HAP-1 (cell line): Measurements from ENCODE around the gene NHLH1.
"Not testable (repeated sequence)": the region's sequence is repeated elsewhere in the genome, so short reads cannot be mapped to it uniquely, and the experiment has no call there.

Experiments used
- DNase-seq, 2 experiments: peaks; one replicate each; pipeline ENCODE4 v3.0.0-alpha.2; 2016 to 2020; ENCODE audit warnings: low spot score in 2 of 2
- H3K27me3 ChIP-seq: fragments of 250-450 bp; sonication (Bioruptor Pico); 2 replicates; pipeline ENCODE4 v1.5.1; 2020; ENCODE audit warnings: low read depth, mild to moderate bottlenecking, moderate library complexity
- H3K36me3 ChIP-seq: fragments of 250-450 bp; sonication (Bioruptor Pico); replicated peaks from 2 replicates; pipeline ENCODE4 v1.5.1; 2020; ENCODE audit warnings: mild to moderate bottlenecking
- H3K4me1 ChIP-seq: fragments of 250-450 bp; sonication (Bioruptor Pico); 2 replicates; pipeline ENCODE4 v1.5.1; 2020; ENCODE audit warnings: mild to moderate bottlenecking
- H3K4me3 ChIP-seq: fragments of 250-450 bp; sonication (Bioruptor Pico); 2 replicates; pipeline ENCODE4 v1.5.1; 2020; ENCODE audit warnings: mild to moderate bottlenecking, moderate library complexity
- H3K9me3 ChIP-seq: fragments of 250-450 bp; sonication (Bioruptor Pico); 2 replicates; pipeline ENCODE4 v1.5.1; 2020; ENCODE audit warnings: mild to moderate bottlenecking, moderate library complexity
- in situ Hi-C: fragments of 300-500 bp; cut with MboI; formaldehyde crosslinking; loops from 3 replicates; pipeline ENCODE4 v1.14.3; 2020; ENCODE audit warnings: low sequenced_read_pairs, inconsistent platforms, mixed read lengths

Gene NHLH1

DNA sequence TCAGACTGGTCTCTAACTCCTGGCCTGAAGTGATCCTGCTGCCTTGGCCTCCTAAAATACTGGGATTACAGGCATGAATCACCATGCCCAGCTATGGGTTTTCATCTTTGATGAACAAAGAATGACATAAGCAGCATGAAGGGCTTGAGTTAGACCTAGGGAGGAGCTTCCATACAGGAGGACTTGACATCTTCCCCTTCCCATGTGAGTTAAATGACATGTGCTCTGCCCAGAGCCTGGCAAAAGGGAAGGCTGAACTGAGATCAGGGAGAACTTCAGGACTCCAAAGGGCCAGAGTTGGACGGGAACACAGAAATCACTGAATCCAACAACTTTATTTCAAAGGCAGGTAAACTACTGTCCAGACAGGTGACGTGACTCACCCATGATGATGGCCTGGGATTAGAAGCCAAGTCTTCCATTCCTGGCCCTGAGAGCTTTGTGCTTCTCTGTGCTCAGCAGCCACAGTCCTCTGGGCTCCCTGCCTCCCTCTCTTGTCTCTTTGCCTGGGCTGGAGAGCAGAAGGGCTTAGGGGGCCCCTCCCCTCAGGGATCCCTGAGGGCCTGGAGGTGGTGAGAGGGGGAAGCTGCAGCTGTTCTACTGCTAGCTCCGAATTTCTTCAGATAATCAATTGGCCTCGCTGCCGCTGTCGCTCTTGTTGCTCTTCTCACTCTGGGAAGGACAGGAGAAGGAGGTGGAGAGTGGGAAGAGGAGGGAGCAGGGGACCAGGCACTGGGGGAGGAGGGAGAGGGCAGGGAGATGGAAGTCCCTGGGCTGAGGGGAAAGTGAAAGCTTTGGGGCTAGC, 7.6 kb downstream of the NHLH1 start:
- Histone ChIP-seq H3K27me3 (no peaks in the 10 kb centered on the region), H3K4me3 (no peak overlapping the region), H3K9me3 (no peaks in the 10 kb centered on the region), H3K36me3 (no peaks in the 10 kb centered on the region), H3K4me1 (peaks cover 12% of the 10 kb centered on the region)
- DNase-seq = no peak
- in situ Hi-C loops = loop anchor here (5.0 to 25.0 kb wide), 2 partner anchors 267 to 437 kb away; partner anchors contain the start of genes IGSF9 and TAGLN2

- Histone ChIP-seq H3K4me3 (no peak overlapping the region), H3K27me3 (no peaks in the 10 kb centered on the region), H3K9me3 (no peaks in the 10 kb centered on the region), H3K36me3 (no peaks in the 10 kb centered on the region), H3K4me1 (peaks cover 12% of the 10 kb centered on the region)
- in situ Hi-C loops = loop anchor here (5.0 kb wide), 1 partner anchor 269 kb away; no protein-coding TSS in a partner anchor
- peak; percentile 33 to 52 for DNase-seq
These were observed 9.1 kb downstream of the NHLH1 start for GRCh38 chr1:160375788-160376524.

- in situ Hi-C loops = loop anchor here (5.0 kb wide), 1 partner anchor 269 kb away; no protein-coding TSS in a partner anchor
- Histone ChIP-seq H3K27me3 (no peaks in the 10 kb centered on the region), H3K36me3 (no peaks in the 10 kb centered on the region), H3K9me3 (no peaks in the 10 kb centered on the region), H3K4me3 (no peak overlapping the region), H3K4me1 (peaks cover 12% of the 10 kb centered on the region)
- DNase-seq = peak; percentile 63 to 84
These were observed 9.8 kb downstream of the NHLH1 start for GRCh38 chr1:160376525-160377131.

GRCh38 chr1:160377585-160378206, 10.8 kb downstream of the NHLH1 start:
- no peak for DNase-seq
- in situ Hi-C loops = loop anchor here (5.0 kb wide), 1 partner anchor 270 kb away; no protein-coding TSS in a partner anchor
- no peak overlapping the region for H3K4me3 ChIP-seq
- H3K27me3 ChIP-seq = no peaks in the 10 kb centered on the region; the same call in 1 of the 2 replicates
- H3K9me3 ChIP-seq = no peaks in the 10 kb centered on the region
- H3K4me1 ChIP-seq = peaks cover 12% of the 10 kb centered on the region
- no peaks in the 10 kb centered on the region for H3K36me3 ChIP-seq

DNA sequence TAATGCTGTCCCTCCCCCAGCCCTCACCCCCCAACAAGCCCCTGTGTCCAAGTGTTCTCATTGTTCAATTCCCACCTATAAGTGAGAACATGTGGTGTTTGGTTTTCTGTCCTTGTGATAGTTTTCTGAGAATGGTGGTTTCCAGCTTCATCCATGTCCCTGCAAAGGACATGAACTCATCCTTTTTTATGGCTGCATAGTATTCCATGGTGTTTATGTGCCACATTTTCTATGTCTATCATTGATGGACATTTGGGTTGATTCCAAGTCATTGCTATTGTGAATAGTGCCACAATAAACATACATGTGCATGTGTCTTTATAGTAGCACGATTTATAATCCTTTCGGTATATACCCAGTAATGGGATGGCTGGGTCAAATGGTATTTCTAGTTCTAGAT, 17.9 kb downstream of the NHLH1 start:
- H3K36me3 ChIP-seq, in situ Hi-C loops, H3K9me3 ChIP-seq, DNase-seq, H3K4me3 ChIP-seq, H3K4me1 ChIP-seq, H3K27me3 ChIP-seq: not testable (repeated sequence)

DNA sequence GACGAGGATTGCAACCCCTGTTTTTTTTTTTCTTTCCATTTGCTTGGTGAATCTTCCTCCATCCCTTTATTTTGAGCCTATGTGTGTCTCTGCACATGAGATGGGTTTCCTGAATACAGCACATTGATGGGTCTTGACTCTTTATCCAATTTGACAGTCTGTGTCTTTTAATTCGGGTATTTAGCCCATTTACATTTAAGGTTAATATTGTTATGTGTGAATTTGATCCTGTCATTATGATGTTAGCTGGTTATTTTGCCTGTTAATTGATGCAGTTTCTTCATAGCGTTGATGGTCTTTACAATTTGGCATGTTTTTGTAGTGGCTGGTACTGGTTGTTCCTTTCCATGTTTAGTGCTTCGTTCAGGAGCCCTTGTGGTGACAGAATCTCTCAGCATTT, 21.5 kb downstream of the NHLH1 start:
- DNase-seq, H3K36me3 ChIP-seq, H3K27me3 ChIP-seq, H3K9me3 ChIP-seq, in situ Hi-C loops, H3K4me3 ChIP-seq, H3K4me1 ChIP-seq: not testable (repeated sequence)

DNA sequence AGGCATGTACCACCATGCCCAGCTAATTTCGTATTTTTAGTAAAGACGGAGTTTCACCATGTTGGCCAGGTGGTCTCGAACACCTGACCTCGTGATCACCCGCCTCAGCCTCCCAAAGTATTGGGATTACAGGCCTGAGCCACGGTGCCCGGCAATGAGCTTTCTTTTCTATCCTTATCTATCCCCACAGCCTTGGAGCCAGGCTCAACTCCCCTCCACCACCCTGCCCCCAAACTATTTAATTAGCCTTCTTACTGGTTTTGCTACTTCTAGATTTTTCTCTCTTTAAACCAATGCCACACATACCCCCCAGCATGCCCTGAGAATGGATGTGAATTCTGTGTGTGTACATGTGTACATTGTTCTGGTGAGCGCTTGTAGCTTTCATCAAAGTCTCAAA, 27.8 kb downstream of the NHLH1 start:
- peaks cover 2% of the 10 kb centered on the region for H3K4me1 ChIP-seq
- in situ Hi-C loops = no loop called here
- no peaks in the 10 kb centered on the region for H3K9me3 ChIP-seq
- no peaks in the 10 kb centered on the region for H3K36me3 ChIP-seq
- H3K4me3 ChIP-seq = no peak overlapping the region
- H3K27me3 ChIP-seq = peaks cover 5% of the 10 kb centered on the region; the same call in 1 of the 2 replicates
- DNase-seq = no peak

GRCh38 chr1:160397651-160398050, 30.8 kb downstream of the NHLH1 start:
- in situ Hi-C loops = no loop called here
- H3K36me3 ChIP-seq = no peaks in the 10 kb centered on the region
- no peak overlapping the region for H3K4me3 ChIP-seq
- H3K27me3 ChIP-seq = no peaks in the 10 kb centered on the region
- no peak for DNase-seq
- peaks cover 7% of the 10 kb centered on the region for H3K4me1 ChIP-seq
- H3K9me3 ChIP-seq = no peaks in the 10 kb centered on the region

DNA sequence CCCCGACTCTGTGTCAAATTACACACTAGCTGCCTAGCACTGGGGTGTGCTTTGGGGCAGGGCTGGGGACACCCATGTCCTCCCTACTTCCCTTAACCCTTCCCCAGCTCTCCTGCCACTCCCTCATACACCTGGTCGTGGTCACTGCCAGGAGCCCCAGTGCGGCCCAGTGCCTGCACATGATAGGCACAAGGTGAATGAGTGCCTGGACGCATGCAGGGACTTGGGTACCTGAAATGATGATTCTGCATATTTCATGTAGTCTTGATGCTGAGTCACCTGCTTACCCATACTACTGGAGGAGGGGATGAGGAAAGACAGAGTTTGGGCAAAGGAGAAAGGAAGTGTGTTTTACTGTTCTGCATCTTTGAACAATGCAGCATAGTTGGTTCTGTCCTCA, 32.0 kb downstream of the NHLH1 start:
- no peaks in the 10 kb centered on the region for H3K27me3 ChIP-seq
- peaks cover 7% of the 10 kb centered on the region for H3K4me1 ChIP-seq
- no peaks in the 10 kb centered on the region for H3K36me3 ChIP-seq
- no peak overlapping the region for H3K4me3 ChIP-seq
- in situ Hi-C loops = no loop called here
- no peaks in the 10 kb centered on the region for H3K9me3 ChIP-seq
- DNase-seq = no peak

DNA sequence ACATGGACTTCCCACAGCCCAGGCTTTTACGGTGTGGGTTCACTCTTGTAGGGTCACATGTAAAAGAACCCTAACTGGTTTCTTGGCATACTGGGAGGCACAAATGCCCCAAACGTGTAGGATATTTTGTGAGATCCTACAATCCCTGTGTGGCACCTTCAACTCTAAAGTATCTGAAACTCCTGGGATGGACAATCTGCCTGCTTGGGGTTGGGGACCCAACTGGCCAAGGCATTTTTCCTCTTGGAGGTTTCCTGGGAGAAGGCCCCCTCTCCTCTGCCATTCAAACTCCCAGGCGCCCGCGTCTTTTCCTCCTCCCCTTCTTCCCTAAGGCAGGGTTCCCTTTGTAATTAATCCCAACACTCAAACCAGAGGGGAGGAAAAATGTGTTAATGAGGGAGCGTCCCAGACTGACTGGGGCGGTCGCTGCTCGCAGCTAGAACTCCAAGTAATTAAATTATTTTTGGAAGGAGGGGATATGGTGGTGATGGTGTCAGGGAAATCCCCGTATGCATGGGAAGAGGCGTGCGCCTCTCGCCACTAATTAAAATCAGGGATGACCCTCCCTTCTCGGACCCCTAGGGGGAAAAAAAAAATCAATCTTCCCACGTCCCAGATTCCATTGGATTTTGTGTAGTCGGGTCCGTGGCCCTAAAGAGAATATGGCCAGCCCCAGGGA, 32.8 kb downstream of the NHLH1 start:
- DNase-seq = peak in 1 of 2 experiments; percentile 15
- in situ Hi-C loops = no loop called here
- Histone ChIP-seq H3K27me3 (no peaks in the 10 kb centered on the region), H3K36me3 (no peaks in the 10 kb centered on the region), H3K4me3 (peak overlapping the region; percentile 59), H3K9me3 (no peaks in the 10 kb centered on the region), H3K4me1 (peaks cover 7% of the 10 kb centered on the region)

- H3K4me1 ChIP-seq = peaks cover 7% of the 10 kb centered on the region
- no peaks in the 10 kb centered on the region for H3K9me3 ChIP-seq
- no peaks in the 10 kb centered on the region for H3K36me3 ChIP-seq
- no peaks in the 10 kb centered on the region for H3K27me3 ChIP-seq
- DNase-seq = peak; percentile 56 to 87
- H3K4me3 ChIP-seq = peak within 1 kb of the TSS; percentile 59
- in situ Hi-C loops = no loop called here
These were observed 33.4 kb downstream of the NHLH1 start, which contains the start of gene VANGL2 for GRCh38 chr1:160400223-160400645. TSS of gene VANGL2 (plus strand) at chr1:160400564. CDS start at chr1:160415838, 15,274 bp downstream.

GRCh38 chr1:160400646-160401486, 34.0 kb downstream of the NHLH1 start:
- no peaks in the 10 kb centered on the region for H3K36me3 ChIP-seq
- DNase-seq = peak in 1 of 2 experiments; percentile 47
- no peaks in the 10 kb centered on the region for H3K9me3 ChIP-seq
- in situ Hi-C loops = no loop called here
- peaks cover 7% of the 10 kb centered on the region for H3K4me1 ChIP-seq
- no peaks in the 10 kb centered on the region for H3K27me3 ChIP-seq
- H3K4me3 ChIP-seq = peak overlapping the region; percentile 59
